Calu3 (cell line): Measurements from ENCODE around the gene CIAO2B. TPM values are rescaled to one million over a fixed set of nuclear protein-coding genes. Genes with fewer than 3 reads are reported as not detected.

Experiments used
- BruUV-seq: library from RNA; stranded (reverse); fragments of 400-500 nt; replicated peaks from 2 replicates; lab custom pipeline; 2021; lab: Mats Ljungman, UMichigan
- CTCF ChIA-PET: fragments of 300-600 bp; sonication (Branson Sonifier 250); formaldehyde crosslinking; loops from one replicate; lab custom pipeline; 2022; ENCODE audit warnings: antibody characterized with exemption; lab: Charles Lee
- DNase-seq: peaks from one replicate; pipeline ENCODE4 v3.0.0; 2022
- H3K27ac Mint-ChIP-seq: one replicate; pipeline ENCODE4 v1.8.0; 2022; ENCODE audit warnings: mixed read lengths; ENCODE audit not compliant: unreplicated experiment
- H3K27me3 Mint-ChIP-seq: one replicate; pipeline ENCODE4 v1.8.0; 2022; ENCODE audit warnings: mixed read lengths; ENCODE audit not compliant: unreplicated experiment
- H3K36me3 Mint-ChIP-seq: one replicate; pipeline ENCODE4 v1.8.0; 2022; ENCODE audit warnings: mild to moderate bottlenecking, moderate library complexity, mixed read lengths; ENCODE audit not compliant: insufficient read depth, unreplicated experiment
- H3K4me1 Mint-ChIP-seq: one replicate; pipeline ENCODE4 v1.8.0; 2022; ENCODE audit warnings: mild to moderate bottlenecking, low read depth, mixed read lengths; ENCODE audit not compliant: unreplicated experiment
- H3K4me3 Mint-ChIP-seq: one replicate; pipeline ENCODE4 v1.8.0; 2022; ENCODE audit warnings: mild to moderate bottlenecking, low read depth, moderate library complexity, mixed read lengths; ENCODE audit not compliant: unreplicated experiment
- H3K9me3 Mint-ChIP-seq: one replicate; pipeline ENCODE4 v1.8.0; 2022; ENCODE audit warnings: low read depth, mixed read lengths; ENCODE audit not compliant: unreplicated experiment
- intact Hi-C: fragments of 100-400 bp; cut with micrococcal nuclease; formaldehyde crosslinking; loops from one replicate; pipeline ENCODE4 v1.10.0; 2022; ENCODE audit not compliant: unreplicated experiment
- total RNA-seq: library from RNA; stranded (reverse); gene quantifications from 2 replicates; pipeline ENCODE4 v1.2.3, GENCODE V29; 2022
- TF ChIP-seq, protein P1 (sequence below): fragments of 200-600 bp; IDR thresholded peaks from one replicate; pipeline ENCODE4 v1.8.0; 2022; ENCODE audit warnings: antibody characterized with exemption; ENCODE audit not compliant: unreplicated experiment

Gene CIAO2B
- total RNA-seq, 1 experiment from 2014 or later = 121 TPM

DNA sequence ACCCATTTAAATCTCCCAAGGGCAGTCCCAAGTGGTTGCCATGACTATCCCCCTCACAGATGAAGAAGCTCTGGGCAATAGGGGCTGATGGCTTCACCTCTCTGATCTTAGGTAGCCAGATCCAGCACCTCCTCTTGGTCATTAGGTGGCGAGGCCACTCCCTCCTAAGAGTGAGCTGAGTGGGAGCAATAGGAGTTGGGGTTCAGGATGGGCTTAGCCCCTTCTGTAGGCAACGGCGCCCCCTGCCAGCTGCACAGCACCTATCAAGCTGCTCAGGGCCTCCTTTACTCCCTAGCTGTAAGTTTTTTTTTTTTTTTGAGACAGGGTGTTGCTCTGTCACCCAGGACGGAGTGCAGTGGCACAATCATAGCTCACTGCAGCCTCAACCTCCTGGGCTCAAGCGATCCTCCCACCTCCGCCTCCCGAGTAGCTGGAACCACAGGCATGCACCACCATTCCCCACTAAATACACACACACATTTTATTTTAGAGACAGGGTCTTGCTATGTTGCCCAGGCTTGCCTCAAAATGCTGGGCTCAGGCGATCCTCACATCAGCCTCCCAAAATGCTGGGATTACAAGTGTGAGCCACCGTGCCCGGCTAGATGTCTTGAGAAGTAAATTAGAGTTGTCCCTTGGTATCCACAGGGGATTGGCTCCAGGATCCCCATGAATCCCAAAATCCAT lies 5.4 kb downstream of the CIAO2B start:
- Mint-ChIP-seq H3K36me3 (peaks cover 41% of the 10 kb centered on the region), H3K4me3 (no peak overlapping the region), H3K4me1 (peaks cover 64% of the 10 kb centered on the region), H3K9me3 (no peaks in the 10 kb centered on the region), H3K27ac (no peak overlapping the region), H3K27me3 (peaks cover 26% of the 10 kb centered on the region)
- intact Hi-C loops = loop anchor here (2.0 kb wide), 1 partner anchor 34 kb away; no protein-coding TSS in a partner anchor
- DNase-seq = peak; percentile 49
- CTCF ChIA-PET = interaction anchor here (0.6 to 4.1 kb wide), 6 partner anchors 10 to 61 kb away, joined by 3 to 23 read pairs (median 3); partner anchors contain the start of gene CDH16
- TF ChIP-seq, protein P1, sequence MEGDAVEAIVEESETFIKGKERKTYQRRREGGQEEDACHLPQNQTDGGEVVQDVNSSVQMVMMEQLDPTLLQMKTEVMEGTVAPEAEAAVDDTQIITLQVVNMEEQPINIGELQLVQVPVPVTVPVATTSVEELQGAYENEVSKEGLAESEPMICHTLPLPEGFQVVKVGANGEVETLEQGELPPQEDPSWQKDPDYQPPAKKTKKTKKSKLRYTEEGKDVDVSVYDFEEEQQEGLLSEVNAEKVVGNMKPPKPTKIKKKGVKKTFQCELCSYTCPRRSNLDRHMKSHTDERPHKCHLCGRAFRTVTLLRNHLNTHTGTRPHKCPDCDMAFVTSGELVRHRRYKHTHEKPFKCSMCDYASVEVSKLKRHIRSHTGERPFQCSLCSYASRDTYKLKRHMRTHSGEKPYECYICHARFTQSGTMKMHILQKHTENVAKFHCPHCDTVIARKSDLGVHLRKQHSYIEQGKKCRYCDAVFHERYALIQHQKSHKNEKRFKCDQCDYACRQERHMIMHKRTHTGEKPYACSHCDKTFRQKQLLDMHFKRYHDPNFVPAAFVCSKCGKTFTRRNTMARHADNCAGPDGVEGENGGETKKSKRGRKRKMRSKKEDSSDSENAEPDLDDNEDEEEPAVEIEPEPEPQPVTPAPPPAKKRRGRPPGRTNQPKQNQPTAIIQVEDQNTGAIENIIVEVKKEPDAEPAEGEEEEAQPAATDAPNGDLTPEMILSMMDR = peak; percentile 23
- BruUV-seq = no TSS peak

DNA sequence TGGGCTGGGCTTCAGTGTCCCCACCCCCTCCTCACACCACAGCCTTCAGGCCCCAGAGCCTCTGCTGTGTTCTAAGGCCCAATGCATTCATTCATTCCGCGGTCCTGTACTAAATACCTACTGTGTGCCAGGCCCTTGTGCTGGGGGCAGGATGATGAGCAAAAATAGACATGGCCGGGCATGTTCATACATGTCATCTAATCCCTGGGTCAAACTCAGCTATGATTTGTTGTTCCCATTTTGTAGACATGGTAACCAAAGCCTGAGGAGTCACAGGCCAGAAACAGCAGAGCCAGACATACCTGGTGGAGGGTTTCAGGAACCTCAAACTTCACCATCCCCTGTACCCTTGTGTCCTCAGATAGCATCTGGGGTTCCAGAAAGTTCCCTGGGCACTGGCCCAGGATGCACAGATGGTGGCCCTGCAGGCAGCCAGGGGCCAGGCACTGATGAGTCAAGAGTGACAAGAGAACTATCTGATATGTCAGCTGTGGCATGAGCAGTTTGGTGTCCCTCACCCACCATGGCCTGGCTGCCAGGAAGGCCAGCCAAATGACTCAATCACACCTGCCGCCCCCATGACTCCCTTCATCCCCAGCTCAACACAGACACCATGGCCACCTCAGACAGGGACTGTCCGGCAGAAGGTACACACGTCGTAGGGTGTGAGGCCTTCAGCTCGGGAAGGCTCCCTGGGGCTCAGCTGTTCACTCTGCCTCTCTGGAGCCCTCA lies 6.1 kb downstream of the CIAO2B start:
- H3K4me1 Mint-ChIP-seq = peaks cover 57% of the 10 kb centered on the region
- intact Hi-C loops = loop anchor here (2.0 kb wide), 1 partner anchor 33 kb away; no protein-coding TSS in a partner anchor
- peak overlapping the region; percentile 50 for H3K27ac Mint-ChIP-seq
- H3K36me3 Mint-ChIP-seq = peaks cover 33% of the 10 kb centered on the region
- CTCF ChIA-PET = interaction anchor here (0.5 to 4.1 kb wide), 8 partner anchors 9 to 60 kb away, joined by 3 to 23 read pairs (median 4); partner anchors contain the start of genes CDH16 and PDP2
- no peaks in the 10 kb centered on the region for H3K9me3 Mint-ChIP-seq
- no peak overlapping the region for H3K4me3 Mint-ChIP-seq
- BruUV-seq = no TSS peak
- TF ChIP-seq, protein P1 = no peak
- DNase-seq = no peak
- H3K27me3 Mint-ChIP-seq = peaks cover 33% of the 10 kb centered on the region

DNA sequence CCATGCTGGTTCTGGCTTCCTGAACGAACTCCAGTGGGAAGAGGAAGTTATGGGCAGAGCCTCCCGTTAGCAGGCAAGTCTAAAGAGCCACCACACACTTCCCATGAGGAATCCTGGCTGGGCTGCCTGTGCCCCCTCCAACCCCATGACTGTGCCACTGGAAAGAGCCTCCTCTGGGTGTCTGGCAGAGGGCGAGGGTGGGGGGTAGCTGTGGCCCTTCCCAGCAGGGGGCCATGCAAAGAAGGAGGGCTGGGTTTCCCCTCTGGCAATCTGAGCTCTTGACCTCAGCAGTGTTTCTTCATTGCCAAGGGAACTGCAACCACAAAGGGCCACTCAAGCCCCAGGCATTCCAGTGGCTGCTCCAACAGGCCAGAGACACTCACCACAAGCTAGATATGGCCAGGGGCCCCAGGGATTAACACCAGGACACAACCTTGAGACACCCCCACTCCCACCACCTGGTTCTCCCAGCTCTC lies 7.2 kb downstream of the CIAO2B start:
- H3K4me3 Mint-ChIP-seq = no peak overlapping the region
- TF ChIP-seq, protein P1 = no peak
- intact Hi-C loops = no loop called here
- H3K36me3 Mint-ChIP-seq = peaks cover 26% of the 10 kb centered on the region
- CTCF ChIA-PET = interaction anchor here (0.6 to 4.1 kb wide), 8 partner anchors 10 to 296 kb away, joined by 4 to 23 read pairs (median 4); partner anchors contain the start of gene PDP2
- peak overlapping the region; percentile 50 for H3K27ac Mint-ChIP-seq
- DNase-seq = peak; percentile 78
- no TSS peak for BruUV-seq
- H3K9me3 Mint-ChIP-seq = no peaks in the 10 kb centered on the region
- H3K4me1 Mint-ChIP-seq = peaks cover 46% of the 10 kb centered on the region
- peaks cover 35% of the 10 kb centered on the region for H3K27me3 Mint-ChIP-seq

DNA sequence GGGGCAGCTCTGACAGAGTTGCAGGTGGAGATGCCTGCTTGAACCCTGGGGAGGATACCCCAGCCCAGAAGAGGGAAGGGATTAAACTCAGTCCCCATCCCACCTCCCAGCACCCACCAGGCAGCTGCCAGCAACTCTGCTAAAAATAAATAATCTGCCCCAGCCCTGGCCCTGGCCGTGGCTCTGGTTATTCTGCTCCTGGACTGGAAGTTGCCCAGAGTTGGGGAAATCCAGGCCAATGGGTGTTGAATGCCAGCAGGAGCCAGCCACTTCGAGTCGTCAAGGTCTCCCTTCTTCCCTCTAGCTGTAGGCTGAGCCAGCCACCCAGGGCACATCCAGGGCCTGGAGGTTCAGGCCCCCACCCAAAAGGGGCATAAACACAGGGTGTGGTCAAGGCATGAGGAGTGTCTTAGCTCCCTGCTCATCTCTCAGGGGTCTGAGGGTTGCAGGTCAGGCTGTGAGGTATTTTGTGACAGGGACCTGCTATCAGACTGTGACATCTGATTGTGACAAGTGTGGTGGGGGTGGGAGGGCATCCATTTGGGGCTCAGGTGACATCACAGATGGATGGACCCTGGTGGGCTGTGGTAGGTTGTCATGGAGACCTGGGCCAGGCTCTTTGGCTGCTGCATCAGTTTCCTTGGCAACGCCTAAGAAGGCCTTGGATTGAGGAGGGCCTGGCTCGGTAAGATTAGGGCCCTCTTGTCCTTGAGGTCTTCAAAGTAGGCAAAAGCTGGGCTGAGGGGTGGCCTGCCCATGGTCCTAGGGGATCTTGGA lies 7.8 kb downstream of the CIAO2B start:
- CTCF ChIA-PET = interaction anchor here (0.6 to 4.1 kb wide), 9 partner anchors 11 to 297 kb away, joined by 3 to 23 read pairs (median 4); partner anchors contain the start of genes NAE1 and PDP2
- Mint-ChIP-seq H3K4me1 (peaks cover 45% of the 10 kb centered on the region), H3K27me3 (peaks cover 35% of the 10 kb centered on the region), H3K9me3 (no peaks in the 10 kb centered on the region), H3K4me3 (peak overlapping the region; percentile 69), H3K27ac (peak overlapping the region; percentile 55), H3K36me3 (peaks cover 21% of the 10 kb centered on the region)
- TF ChIP-seq, protein P1 = no peak
- DNase-seq = peak; percentile 23
- BruUV-seq = no TSS peak
- intact Hi-C loops = no loop called here
